Brain pericyte (primary cell): Measurements from ENCODE around the gene CALML5.

ENCODE experiments used
- DNase-seq: peaks from one replicate; pipeline ENCODE4 v3.0.0-alpha.2; 2012; ENCODE audit warnings: low read depth, low spot score

CALML5 gene

DNA sequence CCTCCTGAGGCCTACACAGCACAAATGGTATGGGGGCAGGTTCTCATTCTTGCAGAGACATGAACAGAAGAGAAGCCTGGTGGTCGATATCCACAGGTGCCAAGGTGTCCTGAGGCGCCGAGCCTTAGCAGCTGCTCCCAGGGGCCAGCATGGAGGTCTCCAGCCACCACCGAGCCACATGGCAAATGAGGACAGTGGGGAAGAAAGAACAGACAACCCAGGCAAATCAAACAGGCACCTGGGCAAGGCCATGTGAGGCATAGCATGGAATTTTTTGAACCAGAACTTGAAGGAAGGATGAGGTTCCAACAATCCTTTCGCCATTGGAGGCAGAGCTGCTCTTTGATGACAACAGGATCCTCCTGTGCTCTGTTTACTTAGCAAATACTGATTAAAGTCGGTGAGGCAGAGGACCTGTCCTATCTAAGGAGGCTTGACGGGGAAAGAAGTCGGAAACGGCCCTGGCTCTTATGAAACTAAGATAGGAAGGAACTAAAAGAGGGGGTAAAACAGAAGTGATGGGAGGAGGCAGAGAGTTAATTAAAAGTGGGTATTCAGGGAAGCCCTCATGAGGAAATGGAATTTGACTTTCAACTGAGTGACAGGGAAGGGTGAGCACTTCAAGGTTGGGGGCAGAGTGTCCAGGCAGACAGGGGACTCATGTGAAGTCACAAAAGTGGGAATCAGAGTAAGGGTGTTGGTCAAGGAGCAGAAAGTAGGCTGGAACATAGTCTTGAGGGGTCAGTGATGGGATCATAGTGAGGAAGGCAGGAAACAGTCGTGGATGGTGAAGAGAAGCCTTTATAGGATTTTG, 16.8 kb upstream of the CALML5 start:
- DNase-seq, result no peak

DNA sequence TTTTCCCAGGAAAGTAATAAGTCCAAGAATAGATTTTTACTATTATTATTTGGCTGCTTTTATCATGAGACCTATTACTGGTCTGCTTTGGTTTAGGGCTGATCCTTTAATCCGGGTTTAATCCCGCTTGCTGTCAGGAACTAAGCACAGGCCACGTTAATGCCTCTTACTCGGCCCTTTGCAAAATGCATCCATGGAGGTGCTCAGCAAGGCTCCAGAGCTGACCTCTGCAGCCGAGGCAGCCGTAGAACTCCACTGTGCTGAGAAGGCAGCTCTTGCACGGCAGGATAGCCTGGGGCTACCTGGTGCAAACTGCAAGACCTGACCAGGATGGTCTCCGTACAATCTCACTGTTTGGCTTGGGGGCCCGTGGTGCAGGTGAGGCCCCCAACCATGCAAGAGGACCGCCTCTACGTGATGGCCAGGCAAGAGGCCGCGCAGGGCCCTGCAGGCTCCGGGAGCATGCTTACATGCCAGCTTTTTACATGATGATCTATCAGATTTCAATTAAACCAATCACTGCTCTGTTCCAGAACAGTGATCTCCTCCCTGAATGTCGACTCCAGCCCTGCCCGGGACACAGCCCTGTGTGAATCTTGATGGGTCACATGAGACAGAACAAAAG, 15.0 kb upstream of the CALML5 start:
- DNase-seq, result no peak

DNA sequence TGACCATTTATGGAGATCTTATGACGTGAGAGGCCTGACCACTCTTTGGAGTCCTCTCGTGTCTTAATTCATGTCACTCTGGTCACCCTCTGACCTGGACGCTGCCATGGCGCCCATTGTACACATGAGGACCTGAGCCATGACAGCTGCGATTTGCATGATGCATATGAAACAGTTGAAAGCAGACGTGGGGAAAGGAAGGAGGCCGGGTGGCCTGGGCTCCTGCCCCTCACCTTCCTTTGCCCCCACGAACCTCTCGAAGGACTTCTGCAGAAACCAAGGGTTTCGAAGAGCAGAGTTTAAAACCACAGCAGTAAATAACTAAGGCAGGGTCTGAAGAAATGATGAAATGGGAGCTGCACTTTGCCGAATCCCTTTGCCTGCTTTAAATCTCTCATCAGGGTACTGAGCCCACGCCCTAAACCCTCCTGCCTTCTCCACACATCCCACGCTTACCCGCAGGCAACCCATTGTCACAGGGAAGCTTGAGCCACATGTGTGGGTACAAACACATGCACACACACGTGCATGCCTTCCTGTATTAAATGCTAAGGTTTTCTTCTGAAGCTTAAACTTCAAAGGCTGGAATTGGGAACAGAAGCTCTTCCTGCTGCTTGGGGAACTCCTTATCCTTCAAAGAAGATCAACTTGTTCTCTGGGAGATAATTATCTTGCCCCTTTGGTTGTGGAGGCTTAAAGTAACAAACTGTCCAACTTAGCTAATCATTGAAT, 13.7 kb upstream of the CALML5 start:
- no peak for DNase-seq

- no peak for DNase-seq
Measured at GRCh38 chr10:5512331-5512730, 13.0 kb upstream of the CALML5 start.

DNA sequence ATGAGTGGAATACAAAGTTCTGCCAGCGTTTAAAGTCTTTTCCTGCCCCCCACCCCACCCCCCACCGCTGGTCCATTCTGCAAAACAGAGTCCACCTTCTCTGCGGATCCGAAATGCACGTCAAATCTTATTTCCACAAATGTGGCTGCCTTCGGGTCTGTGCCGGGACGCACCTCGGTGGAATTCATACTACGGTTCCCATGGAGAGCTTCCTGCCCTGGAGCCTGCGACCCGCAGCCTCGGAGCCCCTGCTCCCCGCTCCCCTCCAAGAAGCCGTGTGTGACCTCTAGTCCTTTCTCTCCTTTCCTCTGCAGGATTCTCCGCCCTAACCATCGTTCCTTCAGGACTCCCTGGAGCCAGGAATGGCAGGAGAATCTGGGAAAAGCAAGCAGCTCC, 12.5 kb upstream of the CALML5 start:
- no peak for DNase-seq

- no peak for DNase-seq
Measured at GRCh38 chr10:5511231-5511884, 12.0 kb upstream of the CALML5 start.

DNA sequence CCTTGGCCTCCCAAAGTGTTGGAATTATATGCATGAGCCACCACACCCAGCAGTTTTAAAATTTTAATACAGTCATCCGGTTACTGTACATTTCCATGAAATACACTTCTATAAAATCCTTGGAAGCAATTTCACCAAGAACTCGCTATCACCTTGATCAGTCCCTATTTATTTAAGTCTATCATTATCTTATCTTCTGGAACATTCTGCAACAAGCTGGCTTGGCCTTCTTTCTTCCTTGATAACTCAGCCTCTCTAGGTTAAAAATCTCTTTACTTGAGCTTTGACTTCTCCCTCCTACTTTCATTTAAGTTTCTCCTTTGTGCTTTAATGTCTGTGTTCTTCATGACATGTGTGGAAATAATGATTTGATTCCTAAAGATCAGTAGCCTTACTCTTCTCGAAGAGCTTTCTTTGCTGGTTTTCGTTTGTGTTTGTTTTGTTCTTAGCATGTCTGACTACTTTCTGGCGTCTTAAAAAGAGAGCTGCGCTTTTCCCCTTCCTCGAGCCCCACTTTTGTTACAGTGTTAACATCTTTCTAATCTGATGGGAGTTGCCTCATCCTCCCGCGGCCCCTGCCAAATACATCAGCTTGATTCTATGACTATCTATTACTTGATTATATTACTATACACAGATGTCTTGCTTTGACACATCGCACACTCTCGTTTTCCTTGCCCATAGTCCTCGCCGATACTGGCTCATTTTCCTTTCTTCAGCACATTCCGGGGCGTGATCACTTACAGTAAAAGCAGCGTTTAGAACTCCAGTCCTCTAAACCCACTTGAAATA, 11.1 kb upstream of the CALML5 start:
- DNase-seq, result no peak

GRCh38 chr10:5509691-5510090, 10.3 kb upstream of the CALML5 start:
- DNase-seq, result no peak

DNA sequence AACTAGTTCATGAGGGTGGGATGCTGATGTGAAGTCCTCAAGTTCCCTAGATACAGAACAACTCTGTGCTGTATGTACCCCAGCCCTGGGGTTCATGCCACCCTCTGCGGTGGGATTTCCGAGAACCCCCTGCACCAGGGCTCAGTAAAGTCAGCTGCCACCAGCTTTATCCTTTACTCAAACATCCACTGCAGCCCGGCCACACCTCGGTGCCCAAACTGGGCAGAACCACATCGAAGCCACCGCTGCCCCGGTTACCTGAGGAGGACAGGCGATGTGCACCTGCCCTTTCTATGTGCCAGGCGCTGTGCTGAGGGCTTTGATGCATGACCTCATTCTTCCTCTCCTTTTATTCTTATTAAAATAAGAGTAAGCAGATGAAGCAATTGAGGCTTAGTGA, 9.9 kb upstream of the CALML5 start:
- DNase-seq, result no peak

- no peak for DNase-seq
Measured at GRCh38 chr10:5508786-5509185, 9.4 kb upstream of the CALML5 start.

DNA sequence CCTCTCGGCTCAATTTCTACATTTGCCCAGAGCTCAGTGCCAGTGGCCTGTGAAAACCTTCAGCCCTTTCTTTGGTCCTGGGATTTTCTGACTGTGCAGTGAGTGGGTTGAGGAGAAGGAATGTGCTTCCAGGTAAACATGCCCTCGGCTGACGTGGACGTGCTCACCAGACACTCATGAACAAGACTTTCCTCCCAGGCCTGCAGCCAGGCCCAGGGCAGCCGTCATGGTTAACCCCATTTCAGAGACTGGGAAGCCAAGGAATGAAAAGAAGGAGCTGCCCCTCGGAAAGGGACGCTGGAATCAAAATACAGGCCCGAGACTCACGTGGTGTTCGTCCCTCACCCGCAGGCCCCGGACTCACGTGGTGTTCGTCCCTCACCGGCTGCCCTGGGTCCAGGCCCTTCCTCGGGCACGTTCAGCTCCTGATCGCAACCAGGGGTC, 8.8 kb upstream of the CALML5 start:
- DNase-seq, result no peak

DNA sequence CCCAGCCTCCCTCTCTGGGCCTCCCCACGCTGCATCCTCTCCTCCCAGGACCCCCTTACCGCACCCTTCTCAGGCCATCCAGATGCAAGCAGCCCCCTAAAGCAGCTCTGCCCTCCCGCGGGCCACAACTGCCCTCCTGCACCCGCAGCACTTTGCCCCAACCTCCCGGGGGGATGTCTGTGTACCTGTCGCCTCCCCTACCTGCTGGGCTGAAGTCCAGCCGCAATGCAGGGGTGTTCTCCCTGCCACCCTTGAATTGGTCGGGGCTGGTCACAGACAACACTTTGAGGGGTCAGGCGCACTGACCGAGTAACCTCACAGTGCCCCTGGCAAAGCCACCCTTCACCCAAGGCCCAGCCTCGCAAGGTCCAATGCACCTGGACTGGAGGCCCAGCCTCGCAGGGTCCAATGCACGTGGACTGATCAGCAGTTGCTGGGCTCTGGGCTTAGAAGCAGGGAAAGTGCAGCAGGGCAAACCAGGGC, 8.3 kb upstream of the CALML5 start:
- DNase-seq, result no peak

GRCh38 chr10:5506751-5507648, 7.6 kb upstream of the CALML5 start:
- no peak for DNase-seq

DNA sequence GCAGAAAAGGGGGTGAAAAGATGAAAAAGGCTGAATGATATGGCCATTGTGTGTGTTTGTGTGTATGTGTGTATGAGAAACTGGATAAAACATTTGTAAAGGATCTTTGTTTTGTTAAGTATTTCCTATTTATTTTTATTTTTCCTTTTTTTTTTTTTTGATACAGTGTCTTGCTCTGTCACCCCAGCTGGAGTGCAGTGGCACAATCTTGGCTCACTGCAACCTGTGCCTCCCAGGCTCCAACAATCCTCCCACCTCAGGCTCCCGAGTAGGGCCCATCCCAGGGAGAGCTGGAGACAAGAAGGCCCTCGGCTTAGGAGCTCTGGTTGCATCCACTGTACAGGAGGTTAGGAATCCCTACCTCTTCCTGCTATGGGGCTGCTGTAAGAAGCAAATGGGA, 6.9 kb upstream of the CALML5 start:
- no peak for DNase-seq

GRCh38 chr10:5504146-5505072, 5.0 kb upstream of the CALML5 start:
- no peak for DNase-seq

DNA sequence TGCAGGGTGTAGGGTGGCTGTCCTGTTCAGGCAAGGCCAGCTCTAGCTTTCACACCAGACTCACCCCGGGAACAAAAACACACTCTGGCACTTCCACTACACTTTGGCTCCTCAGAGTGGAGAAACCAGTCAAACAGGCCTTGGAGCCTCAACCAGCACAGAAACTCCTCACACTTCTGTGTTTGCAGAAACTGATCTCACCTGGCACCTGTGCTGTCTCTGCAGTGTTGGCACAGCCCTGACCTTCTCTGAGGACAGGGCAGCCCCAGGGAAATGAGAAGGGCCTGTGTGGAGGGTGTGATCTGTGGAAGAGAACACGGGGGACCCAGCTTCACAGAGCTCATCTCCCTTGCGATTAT, 4.1 kb upstream of the CALML5 start:
- DNase-seq, result no peak

- no peak for DNase-seq
Measured at GRCh38 chr10:5502571-5503476, 3.5 kb upstream of the CALML5 start.

- DNase-seq, result no peak
Measured at GRCh38 chr10:5502061-5502521, 2.7 kb upstream of the CALML5 start.
